HepG2 (cell line): ENCODE data around the gene ZNF816. TPM values are rescaled to one million over a fixed set of nuclear protein-coding genes. Genes with fewer than 3 reads are reported as not detected.

Experiments
- ATAC-seq: fragments of 200-7000 bp; cut with Tn5 transposase; 3 replicates; pipeline ENCODE4 v1.9.1; 2020; ENCODE audit warnings: mild to moderate bottlenecking, moderate library complexity
- BruUV-seq: library from RNA; stranded (reverse); fragments of 400-500 nt; replicated peaks from 2 replicates; lab custom pipeline; 2021; lab: Mats Ljungman, UMichigan
- CTCF ChIA-PET: fragments of 300-600 bp; formaldehyde crosslinking; extraction: SDS; loops from one replicate; lab custom pipeline; 2021; ENCODE audit warnings: low total read pairs, inconsistent platforms, low intra/inter-chr PET ratio; lab: Yijun Ruan, JAX
- POLR2A ChIA-PET: fragments of 350-600 bp; sonication (Branson Sonifier 250); formaldehyde crosslinking; loops from one replicate; lab custom pipeline; 2020; ENCODE audit warnings: antibody characterized with exemption, inconsistent platforms; lab: Yijun Ruan, JAX
- DNase-seq: peaks from one replicate; pipeline ENCODE4 v3.0.0-alpha.2; 2015; ENCODE audit warnings: low spot score
- FAIRE-seq: peaks from 3 replicates; lab custom pipeline; 2011; peaks lifted over from hg19 to GRCh38; lab: Jason Lieb, UNC
- H2AFZ ChIP-seq: one replicate; pipeline ENCODE4 v1.6.1; 2011; ENCODE audit warnings: low read length, inconsistent platforms
- H3K27ac ChIP-seq: fragments of 300-600 bp; 3 replicates; pipeline ENCODE4 v1.8.0; 2011; ENCODE audit warnings: mixed run types, mild to moderate bottlenecking, mixed read lengths, low read length, inconsistent platforms; ENCODE audit not compliant: insufficient read depth; ENCODE audit errors: extremely low read length
- H3K27me3 ChIP-seq, 2 experiments: fragments of 200-600 bp in 1 of 2; 2 replicates in 1 of 2; 3 replicates in 1 of 2; pipeline versions ENCODE4 v1.6.0 to v1.8.0; 2011; ENCODE audit warnings: low read length in 2 of 2, mild to moderate bottlenecking in 2 of 2, moderate library complexity in 2 of 2, inconsistent platforms in 1 of 2; ENCODE audit not compliant: insufficient read depth in 2 of 2, control insufficient read depth in 1 of 2
- H3K36me3 ChIP-seq, 2 experiments: fragments of 200-600 bp in 1 of 2; replicated peaks in 1 of 2; 2 replicates in 1 of 2; 3 replicates in 1 of 2; pipeline versions ENCODE4 v1.5.1 to v1.8.0; 2011; ENCODE audit warnings: low read length in 2 of 2, inconsistent platforms in 1 of 2; ENCODE audit not compliant: insufficient read depth in 2 of 2, control insufficient read depth in 1 of 2
- H3K4me1 ChIP-seq: 2 replicates; pipeline ENCODE4 v1.5.1; 2012; ENCODE audit warnings: low read length, inconsistent platforms; ENCODE audit not compliant: insufficient read depth
- H3K4me2 ChIP-seq: 2 replicates; pipeline ENCODE4 v1.6.0; 2011; ENCODE audit warnings: low read depth, low read length, inconsistent platforms
- H3K4me3 ChIP-seq, 3 experiments: fragments of 200-600 bp in 1 of 3; sonication (generic), shearing (Covaris generic) in 1 of 3; replicated peaks in 1 of 3; 2 replicates each; pipeline ENCODE4 v1.5.1; 2011 to 2016; ENCODE audit warnings: low read length in 3 of 3, inconsistent platforms in 2 of 3, low read depth in 2 of 3, mild to moderate bottlenecking in 2 of 3, control low read depth in 1 of 3, mixed read lengths in 1 of 3; ENCODE audit not compliant: insufficient read depth in 1 of 3
- H3K79me2 ChIP-seq: one replicate; pipeline ENCODE4 v1.6.1; 2011; ENCODE audit warnings: low read length, inconsistent platforms; ENCODE audit not compliant: insufficient read depth
- H3K9ac ChIP-seq: 2 replicates; pipeline ENCODE4 v1.6.0; 2011; ENCODE audit warnings: mild to moderate bottlenecking, low read depth, low read length, inconsistent platforms; ENCODE audit not compliant: insufficient read depth
- H3K9me3 ChIP-seq: 2 replicates; pipeline ENCODE4 v1.5.1; 2012; ENCODE audit warnings: mild to moderate bottlenecking, low read length
- H4K20me1 ChIP-seq: 2 replicates; pipeline ENCODE4 v1.6.0; 2011; ENCODE audit warnings: inconsistent platforms, mild to moderate bottlenecking, low read length, moderate library complexity; ENCODE audit not compliant: insufficient read depth
- ATF7 ChIP-seq, 2 experiments: fragments of 450-650 bp in 1 of 2; sonication (generic) in 1 of 2; formaldehyde crosslinking in 1 of 2; IDR thresholded peaks; 2 replicates each; pipeline versions ENCODE4 v1.4.0 to v1.6.1; 2016 to 2020; ENCODE audit warnings: antibody characterized with exemption in 1 of 2, mild to moderate bottlenecking in 1 of 2, missing genetic modification reagents in 1 of 2
- CEBPG ChIP-seq: IDR thresholded peaks from 2 replicates; pipeline ENCODE4 v1.6.1; 2016
- HOXA5 ChIP-seq: sonication (generic); formaldehyde crosslinking; IDR thresholded peaks from 2 replicates; pipeline ENCODE4 v1.4.0; 2020; ENCODE audit warnings: missing genetic modification reagents
- PRPF4 ChIP-seq: fragments of 200-400 bp; formaldehyde crosslinking; IDR thresholded peaks from 2 replicates; pipeline ENCODE4 v1.6.1; 2016; ENCODE audit warnings: low read length, low read depth; ENCODE audit not compliant: poor library complexity, severe bottlenecking
- REXO4 ChIP-seq: sonication (generic); formaldehyde crosslinking; IDR thresholded peaks from 2 replicates; pipeline ENCODE4 v1.8.0; 2022; ENCODE audit warnings: missing genetic modification reagents, mild to moderate bottlenecking, borderline replicate concordance
- TP53 ChIP-seq: sonication (generic); formaldehyde crosslinking; conservative IDR thresholded peaks from 2 replicates; pipeline ENCODE4 v1.4.0; 2020; ENCODE audit warnings: missing genetic modification reagents
- ZSCAN21 ChIP-seq: sonication (generic); formaldehyde crosslinking; IDR thresholded peaks from 2 replicates; pipeline ENCODE4 v1.8.0; 2022; ENCODE audit warnings: mild to moderate bottlenecking, missing genetic modification reagents, moderate library complexity, borderline replicate concordance
- WGBS: methylation state at CpG from one replicate; pipeline ENCODE4 v1.1.6; 2017; ENCODE audit warnings: low lambda C conversion rate; 5-methylcytosine and 5-hydroxymethylcytosine counted together
- in situ Hi-C: cut with HindIII; loops from 2 replicates; pipeline ENCODE4 v1.10.0; 2017; ENCODE audit warnings: low pct_unique_long_range_greater_than_20kb; ENCODE audit not compliant: extremely low pct_ligation_motif_present
- intact Hi-C: fragments of 100-400 bp; cut with micrococcal nuclease; formaldehyde crosslinking; loops from one replicate; pipeline ENCODE4 v1.10.0; 2022; ENCODE audit not compliant: unreplicated experiment
- polyA plus RNA-seq, 8 experiments: library from polyadenylated mRNA; depleted of rRNA in 3 of 8; stranded (reverse) in 7 of 8; unstranded in 1 of 8; fragments of >200 nt; fragmentation: Illumina TruSeq in 4 of 8; extraction: Trizol in 4 of 8; gene quantifications; 2 replicates each; pipeline versions ENCODE4 v1.2.1 to v1.2.3, GENCODE V29; 2011 to 2016; ENCODE audit warnings: low read depth in 4 of 8, missing spikeins in 1 of 8, mixed read lengths in 1 of 8; ENCODE audit not compliant: insufficient read depth in 1 of 8
- total RNA-seq, 5 experiments: library from RNA; depleted of rRNA; stranded (reverse); fragments of >200 nt; fragmentation: Illumina TruSeq; extraction: Trizol; gene quantifications; 2 replicates each; pipeline ENCODE4 v1.2.3, GENCODE V29; 2016; ENCODE audit warnings: low read depth in 1 of 5
- TF ChIP-seq, protein P1 (sequence below): IDR thresholded peaks from 2 replicates; pipeline ENCODE4 v1.6.1; 2016
- TF ChIP-seq, protein P2 (sequence below): sonication (generic); formaldehyde crosslinking; IDR thresholded peaks from 2 replicates; pipeline ENCODE4 v1.4.0; 2020; ENCODE audit warnings: missing genetic modification reagents
- TF ChIP-seq, protein P3 (sequence below): sonication (generic); formaldehyde crosslinking; IDR thresholded peaks from 2 replicates; pipeline ENCODE4 v1.4.0; 2020; ENCODE audit warnings: missing genetic modification reagents
- TF ChIP-seq, protein P4 (sequence below): sonication (generic); formaldehyde crosslinking; IDR thresholded peaks from 2 replicates; pipeline ENCODE4 v1.4.0; 2020; ENCODE audit warnings: missing genetic modification reagents, mild to moderate bottlenecking, borderline replicate concordance
- TF ChIP-seq, protein P5 (sequence below): IDR thresholded peaks from 2 replicates; pipeline ENCODE4 v1.6.1; 2016; ENCODE audit warnings: missing compliant biosample characterization, missing genetic modification reagents, borderline replicate concordance
- TF ChIP-seq, protein P6 (sequence below): conservative IDR thresholded peaks from 2 replicates; pipeline ENCODE4 v1.6.1; 2018; ENCODE audit warnings: missing genetic modification reagents

ZNF816 gene
- total and polyA plus RNA-seq, 2 of the 13 experiments (the other 11 are each of a cell fraction or from before 2014, with no cell fraction given), result 5.2 to 14.1 TPM

DNA sequence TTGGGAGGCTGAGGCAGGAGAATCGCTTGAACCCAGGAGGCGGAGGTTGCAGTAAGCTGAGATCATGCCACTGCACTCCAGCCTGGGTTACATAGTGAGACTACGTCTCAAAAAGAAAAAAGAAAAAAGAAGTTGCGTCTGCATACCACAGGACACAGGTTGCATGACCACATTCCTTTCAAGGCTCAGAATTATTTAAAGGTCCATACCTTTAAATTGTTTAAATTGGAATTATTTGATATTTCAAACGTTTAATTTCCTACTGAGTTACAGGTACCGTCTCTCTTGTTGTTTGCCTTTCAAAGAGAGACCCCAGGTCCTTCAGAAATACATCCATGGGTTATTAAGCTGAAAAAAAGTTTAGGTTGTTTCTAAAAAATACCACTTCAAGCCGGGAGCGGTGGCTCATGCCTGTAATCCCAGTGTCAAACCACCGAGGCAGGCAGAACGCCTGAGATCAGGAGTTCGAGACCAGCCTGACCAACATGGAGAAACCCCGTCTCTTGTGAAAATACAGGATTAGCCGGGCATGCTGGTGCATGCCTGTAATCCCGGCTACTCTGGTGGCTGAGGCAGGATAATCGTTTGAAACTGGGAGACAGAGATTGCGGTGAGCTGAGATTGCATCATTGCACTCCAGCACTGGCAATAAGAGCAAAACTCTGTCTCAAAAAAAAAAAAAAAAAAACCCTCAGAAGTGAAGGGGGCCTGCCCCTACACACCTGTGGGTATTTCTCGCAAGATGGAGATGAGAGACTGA is 18.6 kb downstream of the ZNF816 start:
- H3K4me1 ChIP-seq, result peaks cover 43% of the 10 kb centered on the region
- H3K79me2 ChIP-seq, result peaks cover 8% of the 10 kb centered on the region
- ATAC-seq, result no peak
- H3K4me2 ChIP-seq, result peak overlapping the region; percentile 82
- DNase-seq, result peak; percentile 28
- 68% methylated on average over 17 of the region's 17 CpGs for WGBS
- no peaks in the 10 kb centered on the region for H4K20me1 ChIP-seq
- H3K27ac ChIP-seq, result peak overlapping the region; percentile 90
- no peaks in the 10 kb centered on the region; a peak in 2 of 5 replicates for H3K27me3 ChIP-seq
- ChIA-PET CTCF (no interaction called here), POLR2A (interaction anchor here (0.7 kb wide), 1 partner anchor 19 kb away, joined by 4 read pairs; no protein-coding TSS in a partner anchor)
- BruUV-seq, result no TSS peak
- H3K36me3 ChIP-seq, result no peaks in the 10 kb centered on the region
- peaks cover 8% of the 10 kb centered on the region for H3K9me3 ChIP-seq
- in situ Hi-C loops (no loop called here), intact Hi-C loops (loop anchor here (2.0 kb wide), 1 partner anchor 19 kb away; the partner anchor contains the start of gene ZNF816)
- H2AFZ ChIP-seq, result peak overlapping the region; percentile 29
- no peak overlapping the region for H3K9ac ChIP-seq
- no peak for FAIRE-seq
- peak overlapping the region in 2 of 3 experiments; percentile 39 to 52; a peak in 1 of 6 replicates for H3K4me3 ChIP-seq
- TF ChIP-seq TP53 (CRISPR knock-in tag) (peak; percentile 83; the same call in 1 of the 2 replicates), CEBPG (CRISPR knock-in tag) (peak; percentile 85), ZSCAN21 (CRISPR knock-in tag) (0 out of 2 replicates have a peak, but pooled peaks have one; percentile 29), PRPF4 (no peak), ATF7 (IDR thresholded peaks at IDR 0.05) (peak; percentile 32; the same call in 1 of the 2 replicates), ATF7 (CRISPR knock-in tag; IDR thresholded peaks at IDR 0.05) (no peak), REXO4 (CRISPR knock-in tag) (no peak), HOXA5 (CRISPR knock-in tag) (0 out of 2 replicates have a peak, but pooled peaks have one; percentile 18)
- TF ChIP-seq, protein P1, sequence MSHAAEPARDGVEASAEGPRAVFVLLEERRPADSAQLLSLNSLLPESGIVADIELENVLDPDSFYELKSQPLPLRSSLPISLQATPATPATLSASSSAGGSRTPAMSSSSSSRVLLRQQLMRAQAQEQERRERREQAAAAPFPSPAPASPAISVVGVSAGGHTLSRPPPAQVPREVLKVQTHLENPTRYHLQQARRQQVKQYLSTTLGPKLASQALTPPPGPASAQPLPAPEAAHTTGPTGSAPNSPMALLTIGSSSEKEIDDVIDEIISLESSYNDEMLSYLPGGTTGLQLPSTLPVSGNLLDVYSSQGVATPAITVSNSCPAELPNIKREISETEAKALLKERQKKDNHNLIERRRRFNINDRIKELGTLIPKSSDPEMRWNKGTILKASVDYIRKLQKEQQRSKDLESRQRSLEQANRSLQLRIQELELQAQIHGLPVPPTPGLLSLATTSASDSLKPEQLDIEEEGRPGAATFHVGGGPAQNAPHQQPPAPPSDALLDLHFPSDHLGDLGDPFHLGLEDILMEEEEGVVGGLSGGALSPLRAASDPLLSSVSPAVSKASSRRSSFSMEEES (CRISPR knock-in tag), result no peak
- TF ChIP-seq, protein P2, sequence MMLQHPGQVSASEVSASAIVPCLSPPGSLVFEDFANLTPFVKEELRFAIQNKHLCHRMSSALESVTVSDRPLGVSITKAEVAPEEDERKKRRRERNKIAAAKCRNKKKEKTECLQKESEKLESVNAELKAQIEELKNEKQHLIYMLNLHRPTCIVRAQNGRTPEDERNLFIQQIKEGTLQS (CRISPR knock-in tag), result peak; percentile 56; the same call in 1 of the 2 replicates
- TF ChIP-seq, protein P3, sequence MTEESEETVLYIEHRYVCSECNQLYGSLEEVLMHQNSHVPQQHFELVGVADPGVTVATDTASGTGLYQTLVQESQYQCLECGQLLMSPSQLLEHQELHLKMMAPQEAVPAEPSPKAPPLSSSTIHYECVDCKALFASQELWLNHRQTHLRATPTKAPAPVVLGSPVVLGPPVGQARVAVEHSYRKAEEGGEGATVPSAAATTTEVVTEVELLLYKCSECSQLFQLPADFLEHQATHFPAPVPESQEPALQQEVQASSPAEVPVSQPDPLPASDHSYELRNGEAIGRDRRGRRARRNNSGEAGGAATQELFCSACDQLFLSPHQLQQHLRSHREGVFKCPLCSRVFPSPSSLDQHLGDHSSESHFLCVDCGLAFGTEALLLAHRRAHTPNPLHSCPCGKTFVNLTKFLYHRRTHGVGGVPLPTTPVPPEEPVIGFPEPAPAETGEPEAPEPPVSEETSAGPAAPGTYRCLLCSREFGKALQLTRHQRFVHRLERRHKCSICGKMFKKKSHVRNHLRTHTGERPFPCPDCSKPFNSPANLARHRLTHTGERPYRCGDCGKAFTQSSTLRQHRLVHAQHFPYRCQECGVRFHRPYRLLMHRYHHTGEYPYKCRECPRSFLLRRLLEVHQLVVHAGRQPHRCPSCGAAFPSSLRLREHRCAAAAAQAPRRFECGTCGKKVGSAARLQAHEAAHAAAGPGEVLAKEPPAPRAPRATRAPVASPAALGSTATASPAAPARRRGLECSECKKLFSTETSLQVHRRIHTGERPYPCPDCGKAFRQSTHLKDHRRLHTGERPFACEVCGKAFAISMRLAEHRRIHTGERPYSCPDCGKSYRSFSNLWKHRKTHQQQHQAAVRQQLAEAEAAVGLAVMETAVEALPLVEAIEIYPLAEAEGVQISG (CRISPR knock-in tag), result no peak
- TF ChIP-seq, protein P4, sequence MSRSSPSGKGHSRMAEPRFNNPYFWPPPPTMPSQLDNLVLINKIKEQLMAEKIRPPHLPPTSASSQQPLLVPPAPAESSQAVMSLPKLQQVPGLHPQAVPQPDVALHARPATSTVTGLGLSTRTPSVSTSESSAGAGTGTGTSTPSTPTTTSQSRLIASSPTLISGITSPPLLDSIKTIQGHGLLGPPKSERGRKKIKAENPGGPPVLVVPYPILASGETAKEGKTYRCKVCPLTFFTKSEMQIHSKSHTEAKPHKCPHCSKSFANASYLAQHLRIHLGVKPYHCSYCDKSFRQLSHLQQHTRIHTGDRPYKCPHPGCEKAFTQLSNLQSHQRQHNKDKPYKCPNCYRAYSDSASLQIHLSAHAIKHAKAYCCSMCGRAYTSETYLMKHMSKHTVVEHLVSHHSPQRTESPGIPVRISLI (CRISPR knock-in tag), result 0 out of 2 replicates have a peak, but pooled peaks have one; percentile 12
- TF ChIP-seq, protein P5, sequence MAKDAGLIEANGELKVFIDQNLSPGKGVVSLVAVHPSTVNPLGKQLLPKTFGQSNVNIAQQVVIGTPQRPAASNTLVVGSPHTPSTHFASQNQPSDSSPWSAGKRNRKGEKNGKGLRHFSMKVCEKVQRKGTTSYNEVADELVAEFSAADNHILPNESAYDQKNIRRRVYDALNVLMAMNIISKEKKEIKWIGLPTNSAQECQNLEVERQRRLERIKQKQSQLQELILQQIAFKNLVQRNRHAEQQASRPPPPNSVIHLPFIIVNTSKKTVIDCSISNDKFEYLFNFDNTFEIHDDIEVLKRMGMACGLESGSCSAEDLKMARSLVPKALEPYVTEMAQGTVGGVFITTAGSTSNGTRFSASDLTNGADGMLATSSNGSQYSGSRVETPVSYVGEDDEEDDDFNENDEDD (CRISPR knock-in tag), result no peak
- TF ChIP-seq, protein P6, sequence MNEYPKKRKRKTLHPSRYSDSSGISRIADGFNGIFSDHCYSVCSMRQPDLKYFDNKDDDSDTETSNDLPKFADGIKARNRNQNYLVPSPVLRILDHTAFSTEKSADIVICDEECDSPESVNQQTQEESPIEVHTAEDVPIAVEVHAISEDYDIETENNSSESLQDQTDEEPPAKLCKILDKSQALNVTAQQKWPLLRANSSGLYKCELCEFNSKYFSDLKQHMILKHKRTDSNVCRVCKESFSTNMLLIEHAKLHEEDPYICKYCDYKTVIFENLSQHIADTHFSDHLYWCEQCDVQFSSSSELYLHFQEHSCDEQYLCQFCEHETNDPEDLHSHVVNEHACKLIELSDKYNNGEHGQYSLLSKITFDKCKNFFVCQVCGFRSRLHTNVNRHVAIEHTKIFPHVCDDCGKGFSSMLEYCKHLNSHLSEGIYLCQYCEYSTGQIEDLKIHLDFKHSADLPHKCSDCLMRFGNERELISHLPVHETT (CRISPR knock-in tag), result no peak
